ENCODE measurements around the gene SDK2.
"Not testable (repeated sequence)": the region's sequence is repeated elsewhere in the genome, so short reads cannot be mapped to it uniquely, and the experiment has no call there.

The SDK2 gene

DNA sequence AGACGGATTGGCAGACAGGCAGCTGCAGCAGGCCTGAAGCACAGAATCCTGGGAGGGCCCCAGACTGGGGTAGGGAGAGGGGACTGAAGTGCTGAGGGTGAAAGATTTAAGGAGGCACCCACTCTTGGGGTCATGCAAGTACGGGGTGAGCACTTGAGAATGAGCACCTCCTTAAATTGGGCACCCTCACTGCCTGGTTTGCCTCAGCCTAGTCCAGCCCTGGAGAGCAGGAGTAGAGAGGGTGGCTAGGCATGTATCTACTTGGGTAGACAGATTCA, 178.4 kb downstream of the SDK2 start:
- H3K9ac ChIP-seq (ENCODE audit: low read depth, low read length) = no peak overlapping the region
- no peaks in the 10 kb centered on the region for H3K27me3 ChIP-seq (ENCODE audit: insufficient read depth, low read length)
- no peaks in the 10 kb centered on the region for H3K36me3 ChIP-seq (ENCODE audit: insufficient read depth, low read depth, low read length)
- H3K9me3 ChIP-seq (ENCODE audit: insufficient read depth, low read depth, low read length) = no peaks in the 10 kb centered on the region
- no peak overlapping the region for H3K4me3 ChIP-seq (ENCODE audit: low read length)
- no peak overlapping the region for H3K27ac ChIP-seq (ENCODE audit: low read length)
- H3K4me1 ChIP-seq (ENCODE audit: insufficient read depth, low read length) = no peaks in the 10 kb centered on the region

DNA sequence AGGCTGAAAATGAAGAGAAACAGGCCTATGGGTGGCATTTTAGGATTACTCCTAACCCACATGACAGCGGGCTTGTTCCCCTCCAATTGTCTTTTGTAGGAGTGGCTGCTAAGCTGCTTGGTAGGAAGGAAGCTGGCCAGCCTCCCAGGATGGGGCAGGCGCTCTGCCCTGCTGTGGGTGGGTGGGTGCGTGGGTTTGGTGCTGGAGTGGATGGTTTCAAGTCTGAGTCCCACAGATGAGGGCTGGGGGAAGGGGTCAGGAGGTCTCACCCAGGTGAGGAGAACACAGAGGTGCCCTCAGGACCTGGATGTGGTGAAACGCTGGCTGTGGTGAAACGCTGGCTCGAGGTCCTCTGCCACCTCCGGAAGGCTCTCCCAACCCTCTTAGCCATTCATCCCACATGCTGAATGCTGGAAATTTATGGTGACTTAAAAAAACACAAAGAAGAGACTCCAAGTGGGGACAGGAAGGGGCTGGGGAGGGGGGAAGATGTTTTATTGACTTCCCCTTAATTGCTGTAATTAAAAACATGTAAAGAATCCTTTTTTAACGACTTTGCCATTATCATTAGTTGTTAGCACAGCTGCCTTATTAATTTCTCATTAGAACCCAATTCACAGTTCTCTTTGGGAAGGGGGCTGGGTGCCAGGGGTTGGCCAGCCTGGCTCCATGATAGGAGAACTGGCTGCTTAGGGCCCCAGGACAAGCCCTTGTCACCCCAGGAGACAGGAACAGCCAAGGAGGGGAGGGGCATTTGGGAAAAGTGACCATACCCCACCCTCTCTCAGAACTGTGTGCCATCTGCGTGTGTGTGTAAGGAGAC, 178.9 kb downstream of the SDK2 start:
- H3K36me3 ChIP-seq (ENCODE audit: insufficient read depth, low read depth, low read length) = no peaks in the 10 kb centered on the region
- no peaks in the 10 kb centered on the region for H3K4me1 ChIP-seq (ENCODE audit: insufficient read depth, low read length)
- H3K27ac ChIP-seq (ENCODE audit: low read length) = no peak overlapping the region
- H3K27me3 ChIP-seq (ENCODE audit: insufficient read depth, low read length) = no peaks in the 10 kb centered on the region
- no peak overlapping the region for H3K9ac ChIP-seq (ENCODE audit: low read depth, low read length)
- no peak overlapping the region for H3K4me3 ChIP-seq (ENCODE audit: low read length)
- H3K9me3 ChIP-seq (ENCODE audit: insufficient read depth, low read depth, low read length) = no peaks in the 10 kb centered on the region

DNA sequence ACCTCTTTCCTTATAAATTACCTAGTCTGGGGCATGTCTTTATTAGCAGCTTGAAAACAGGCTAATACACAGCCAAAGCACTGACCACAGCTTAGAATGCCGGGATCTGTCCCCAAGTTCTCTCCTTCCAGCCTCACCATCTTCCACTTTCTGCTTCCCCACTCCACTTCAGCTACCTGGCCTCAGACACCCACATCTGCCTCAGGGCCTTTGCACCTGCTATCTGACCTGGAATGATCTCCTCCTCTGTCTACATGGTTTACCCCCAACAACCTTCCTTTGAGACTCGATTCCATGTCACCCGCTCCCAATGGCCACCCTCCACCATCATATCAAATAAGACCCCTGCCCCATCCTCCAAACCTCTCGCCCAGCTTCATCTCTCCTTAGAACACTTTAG, 179.8 kb downstream of the SDK2 start:
- no peaks in the 10 kb centered on the region for H3K9me3 ChIP-seq (ENCODE audit: insufficient read depth, low read depth, low read length)
- no peaks in the 10 kb centered on the region for H3K27me3 ChIP-seq (ENCODE audit: insufficient read depth, low read length)
- no peak overlapping the region for H3K27ac ChIP-seq (ENCODE audit: low read length)
- no peaks in the 10 kb centered on the region for H3K36me3 ChIP-seq (ENCODE audit: insufficient read depth, low read depth, low read length)
- H3K4me3 ChIP-seq (ENCODE audit: low read length) = no peak overlapping the region
- no peaks in the 10 kb centered on the region for H3K4me1 ChIP-seq (ENCODE audit: insufficient read depth, low read length)
- no peak overlapping the region for H3K9ac ChIP-seq (ENCODE audit: low read depth, low read length)

DNA sequence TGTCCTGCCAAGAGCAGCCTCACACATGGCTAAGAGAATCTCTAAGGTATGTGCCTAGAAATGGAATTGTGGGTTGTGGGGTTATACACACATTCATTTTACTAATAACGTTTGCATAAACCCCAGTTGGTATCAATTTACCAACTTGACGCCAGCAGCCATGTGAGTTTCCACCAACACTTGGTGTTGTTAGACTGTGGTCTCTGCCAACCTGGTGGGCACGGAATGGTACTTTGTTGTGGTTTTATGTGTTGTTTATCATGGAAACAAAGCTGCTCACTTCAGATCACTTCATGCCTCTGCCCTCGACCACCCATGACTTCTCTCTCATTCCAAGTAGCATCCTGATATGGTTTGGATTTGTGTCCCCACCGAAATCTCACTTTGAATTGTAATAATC, 180.4 kb downstream of the SDK2 start:
- Histone ChIP-seq H3K4me1 (ENCODE audit: insufficient read depth, low read length) (no peaks in the 10 kb centered on the region), H3K9me3 (ENCODE audit: insufficient read depth, low read depth, low read length) (no peaks in the 10 kb centered on the region), H3K27me3 (ENCODE audit: insufficient read depth, low read length) (no peaks in the 10 kb centered on the region), H3K9ac (ENCODE audit: low read depth, low read length) (no peak overlapping the region), H3K36me3 (ENCODE audit: insufficient read depth, low read depth, low read length) (no peaks in the 10 kb centered on the region), H3K27ac (ENCODE audit: low read length) (no peak overlapping the region), H3K4me3 (ENCODE audit: low read length) (no peak overlapping the region)

DNA sequence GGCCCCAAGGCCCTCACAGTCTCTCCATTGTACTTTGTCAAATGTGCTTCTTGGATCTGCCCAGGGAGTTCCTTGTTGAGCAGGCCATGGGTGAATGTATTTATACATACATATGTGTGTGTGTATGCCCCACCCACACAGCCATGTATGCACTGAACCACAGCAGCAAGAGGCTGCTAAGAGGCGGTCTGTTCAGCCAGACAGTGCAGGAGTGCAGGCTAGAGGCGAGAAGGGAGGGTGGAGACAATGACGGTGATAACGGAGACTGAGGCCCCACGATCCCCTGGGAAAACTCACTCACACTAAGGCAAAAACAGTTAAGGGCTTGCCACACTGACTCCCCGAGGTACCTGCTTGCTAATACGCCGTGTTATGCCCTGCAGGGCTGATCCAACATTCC, 181.4 kb downstream of the SDK2 start:
- no peaks in the 10 kb centered on the region for H3K4me1 ChIP-seq (ENCODE audit: insufficient read depth, low read length)
- H3K36me3 ChIP-seq (ENCODE audit: insufficient read depth, low read depth, low read length) = no peaks in the 10 kb centered on the region
- no peak overlapping the region for H3K4me3 ChIP-seq (ENCODE audit: low read length)
- H3K27me3 ChIP-seq (ENCODE audit: insufficient read depth, low read length) = no peaks in the 10 kb centered on the region
- no peak overlapping the region for H3K27ac ChIP-seq (ENCODE audit: low read length)
- H3K9me3 ChIP-seq (ENCODE audit: insufficient read depth, low read depth, low read length) = no peaks in the 10 kb centered on the region
- H3K9ac ChIP-seq (ENCODE audit: low read depth, low read length) = no peak overlapping the region

DNA sequence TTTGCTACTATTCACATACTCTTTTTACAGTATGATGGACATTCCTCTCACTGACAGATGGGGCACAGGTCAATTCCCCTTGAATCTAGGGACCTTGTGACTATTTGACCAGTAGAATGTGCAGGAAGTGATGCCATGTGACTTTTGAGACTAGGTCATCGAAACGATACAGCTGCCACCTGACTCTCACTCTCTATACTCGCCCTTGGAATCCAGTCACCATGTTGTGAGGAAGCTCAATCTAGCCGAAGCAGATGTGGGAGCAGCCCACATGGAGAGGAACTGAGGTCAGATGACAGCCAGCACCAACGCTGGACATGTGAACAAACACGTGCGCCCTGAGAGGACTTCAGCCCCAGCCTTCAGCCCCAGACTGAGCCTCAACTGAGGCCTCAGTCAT, 184.3 kb downstream of the SDK2 start:
- Histone ChIP-seq H3K9ac (ENCODE audit: low read depth, low read length) (no peak overlapping the region), H3K27me3 (ENCODE audit: insufficient read depth, low read length) (no peaks in the 10 kb centered on the region), H3K36me3 (ENCODE audit: insufficient read depth, low read depth, low read length) (no peaks in the 10 kb centered on the region), H3K27ac (ENCODE audit: low read length) (no peak overlapping the region), H3K4me1 (ENCODE audit: insufficient read depth, low read length) (no peaks in the 10 kb centered on the region), H3K9me3 (ENCODE audit: insufficient read depth, low read depth, low read length) (no peaks in the 10 kb centered on the region), H3K4me3 (ENCODE audit: low read length) (no peak overlapping the region)

DNA sequence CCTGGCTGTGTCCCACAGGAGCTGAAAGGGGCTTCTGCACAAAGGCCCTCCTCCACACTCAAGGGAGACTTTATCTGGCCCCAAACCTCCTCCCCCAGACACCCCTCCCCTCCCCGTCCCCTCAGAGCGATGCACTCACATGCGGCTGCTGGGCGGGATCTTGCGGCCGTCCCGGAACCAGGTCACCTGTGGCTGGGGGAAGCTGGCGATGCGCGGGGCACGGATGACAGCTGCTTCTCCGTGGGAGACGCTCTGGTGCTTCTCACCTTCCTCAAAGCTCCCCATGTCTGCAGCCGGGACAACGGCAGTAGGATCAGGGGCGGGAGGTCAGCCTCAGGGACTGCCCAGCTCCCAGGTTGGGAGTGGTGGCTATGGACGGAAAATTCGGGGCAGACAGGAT, 188.5 kb downstream of the SDK2 start:
- Histone ChIP-seq H3K4me3 (ENCODE audit: low read length) (no peak overlapping the region), H3K36me3 (ENCODE audit: insufficient read depth, low read depth, low read length) (no peaks in the 10 kb centered on the region), H3K9me3 (ENCODE audit: insufficient read depth, low read depth, low read length) (no peaks in the 10 kb centered on the region; the same call in 1 of the 2 replicates), H3K27ac (ENCODE audit: low read length) (no peak overlapping the region), H3K9ac (ENCODE audit: low read depth, low read length) (no peak overlapping the region), H3K27me3 (ENCODE audit: insufficient read depth, low read length) (no peaks in the 10 kb centered on the region), H3K4me1 (ENCODE audit: insufficient read depth, low read length) (no peaks in the 10 kb centered on the region)

DNA sequence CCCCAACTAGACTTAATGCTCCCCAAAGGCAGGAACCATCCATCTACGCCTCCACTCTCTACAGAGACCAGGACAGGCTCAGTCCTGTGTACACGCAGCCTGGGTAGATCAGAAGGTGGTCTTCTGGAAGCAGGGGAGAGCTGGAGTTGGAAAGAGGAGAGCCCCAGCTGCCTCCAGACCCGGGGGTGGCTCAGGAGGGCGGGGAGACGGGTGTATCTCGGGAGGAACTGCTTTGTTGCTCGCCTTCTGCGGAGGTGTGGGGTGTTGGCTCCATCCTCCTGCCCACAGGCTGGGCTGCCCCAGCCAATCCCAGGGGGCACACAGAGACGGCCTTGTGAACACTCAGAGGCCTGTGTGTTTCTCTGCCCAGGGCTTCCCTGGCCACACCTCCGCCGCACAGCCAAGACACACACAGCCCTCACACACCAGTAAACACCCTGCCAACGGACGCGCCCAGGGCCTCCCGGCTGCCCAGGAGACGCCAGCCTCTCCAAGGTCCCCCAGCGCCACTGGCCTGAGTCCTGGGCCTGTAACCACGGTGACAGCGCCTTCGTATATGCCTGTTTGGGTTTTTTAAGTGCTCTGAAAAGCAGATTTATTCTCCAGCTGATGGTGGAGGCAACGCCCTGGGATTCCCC, 189.1 kb downstream of the SDK2 start:
- H3K4me1 ChIP-seq (ENCODE audit: insufficient read depth, low read length) = no peaks in the 10 kb centered on the region
- H3K4me3 ChIP-seq (ENCODE audit: low read length) = no peak overlapping the region
- no peak overlapping the region for H3K27ac ChIP-seq (ENCODE audit: low read length)
- no peaks in the 10 kb centered on the region; the same call in 1 of the 2 replicates for H3K9me3 ChIP-seq (ENCODE audit: insufficient read depth, low read depth, low read length)
- no peaks in the 10 kb centered on the region for H3K36me3 ChIP-seq (ENCODE audit: insufficient read depth, low read depth, low read length)
- H3K27me3 ChIP-seq (ENCODE audit: insufficient read depth, low read length) = no peaks in the 10 kb centered on the region
- no peak overlapping the region for H3K9ac ChIP-seq (ENCODE audit: low read depth, low read length)

DNA sequence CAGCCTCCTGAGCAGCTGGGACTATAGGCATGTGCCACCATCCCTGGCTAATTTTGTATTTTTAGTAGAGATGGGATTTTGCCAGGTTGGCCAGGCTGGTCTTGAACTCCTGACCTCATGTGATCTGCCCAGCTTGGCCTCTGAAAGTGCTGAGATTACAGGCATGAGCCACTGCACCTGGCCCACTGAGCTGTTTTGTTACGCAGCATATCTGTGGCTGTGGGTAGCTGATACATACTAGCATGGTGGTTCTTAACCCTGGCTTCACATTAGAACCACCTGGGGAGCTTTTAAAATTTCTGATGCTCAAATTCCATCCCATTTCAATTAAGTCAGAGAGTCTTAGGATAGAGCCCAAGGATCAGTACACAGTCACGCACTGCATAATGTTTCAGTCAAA, 190.8 kb downstream of the SDK2 start:
- not testable (repeated sequence) for H3K4me1 ChIP-seq (ENCODE audit: insufficient read depth, low read length); H3K27me3 ChIP-seq (ENCODE audit: insufficient read depth, low read length); H3K27ac ChIP-seq (ENCODE audit: low read length); H3K9me3 ChIP-seq (ENCODE audit: insufficient read depth, low read depth, low read length); H3K36me3 ChIP-seq (ENCODE audit: insufficient read depth, low read depth, low read length); H3K9ac ChIP-seq (ENCODE audit: low read depth, low read length); H3K4me3 ChIP-seq (ENCODE audit: low read length)

DNA sequence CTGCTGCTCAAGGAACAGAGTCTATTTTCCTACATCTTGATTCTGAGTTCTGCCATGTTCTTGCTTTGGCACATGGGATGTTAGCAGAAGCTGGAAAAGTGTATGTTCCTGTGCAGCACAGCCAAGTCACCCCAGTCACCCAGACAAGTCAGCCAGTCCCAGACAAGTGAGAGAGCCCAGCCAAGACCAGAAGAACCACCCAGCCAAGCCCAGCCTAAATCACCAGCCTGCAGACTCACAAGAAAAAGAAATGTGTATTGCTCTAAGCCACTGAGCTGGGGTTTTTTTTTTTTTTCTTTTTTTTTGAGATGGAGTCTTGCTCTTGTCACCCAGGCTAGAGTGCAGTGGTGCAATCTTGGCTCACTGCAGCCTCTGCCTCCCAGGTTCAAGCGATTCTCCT, 191.2 kb downstream of the SDK2 start:
- H3K9me3 ChIP-seq (ENCODE audit: insufficient read depth, low read depth, low read length) = no peaks in the 10 kb centered on the region; the same call in 1 of the 2 replicates
- no peak overlapping the region for H3K4me3 ChIP-seq (ENCODE audit: low read length)
- no peak overlapping the region for H3K9ac ChIP-seq (ENCODE audit: low read depth, low read length)
- no peaks in the 10 kb centered on the region for H3K36me3 ChIP-seq (ENCODE audit: insufficient read depth, low read depth, low read length)
- no peaks in the 10 kb centered on the region for H3K4me1 ChIP-seq (ENCODE audit: insufficient read depth, low read length)
- H3K27ac ChIP-seq (ENCODE audit: low read length) = no peak overlapping the region
- H3K27me3 ChIP-seq (ENCODE audit: insufficient read depth, low read length) = no peaks in the 10 kb centered on the region

DNA sequence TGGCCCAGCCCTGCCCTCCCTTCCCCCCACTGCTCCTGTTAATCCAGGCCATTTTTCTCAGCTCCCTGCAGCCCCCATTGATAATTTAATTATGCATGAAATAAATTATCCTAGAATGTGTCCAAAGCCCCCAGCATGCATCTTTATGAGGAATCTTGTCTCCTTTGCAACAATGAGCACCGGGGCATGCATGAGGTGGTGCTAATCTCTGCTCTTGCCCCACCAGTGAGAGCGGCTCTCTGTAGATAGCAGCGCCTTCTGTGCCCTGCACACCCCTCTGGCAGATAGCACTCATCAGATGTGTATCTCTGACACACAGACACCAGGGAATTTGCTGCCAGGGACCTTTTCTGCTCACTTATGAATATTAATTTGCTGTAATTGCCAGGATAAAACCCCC, 192.2 kb downstream of the SDK2 start:
- no peak overlapping the region for H3K4me3 ChIP-seq (ENCODE audit: low read length)
- no peaks in the 10 kb centered on the region for H3K36me3 ChIP-seq (ENCODE audit: insufficient read depth, low read depth, low read length)
- H3K4me1 ChIP-seq (ENCODE audit: insufficient read depth, low read length) = no peaks in the 10 kb centered on the region
- H3K27me3 ChIP-seq (ENCODE audit: insufficient read depth, low read length) = no peaks in the 10 kb centered on the region
- no peaks in the 10 kb centered on the region; the same call in 1 of the 2 replicates for H3K9me3 ChIP-seq (ENCODE audit: insufficient read depth, low read depth, low read length)
- H3K9ac ChIP-seq (ENCODE audit: low read depth, low read length) = no peak overlapping the region
- H3K27ac ChIP-seq (ENCODE audit: low read length) = no peak overlapping the region

DNA sequence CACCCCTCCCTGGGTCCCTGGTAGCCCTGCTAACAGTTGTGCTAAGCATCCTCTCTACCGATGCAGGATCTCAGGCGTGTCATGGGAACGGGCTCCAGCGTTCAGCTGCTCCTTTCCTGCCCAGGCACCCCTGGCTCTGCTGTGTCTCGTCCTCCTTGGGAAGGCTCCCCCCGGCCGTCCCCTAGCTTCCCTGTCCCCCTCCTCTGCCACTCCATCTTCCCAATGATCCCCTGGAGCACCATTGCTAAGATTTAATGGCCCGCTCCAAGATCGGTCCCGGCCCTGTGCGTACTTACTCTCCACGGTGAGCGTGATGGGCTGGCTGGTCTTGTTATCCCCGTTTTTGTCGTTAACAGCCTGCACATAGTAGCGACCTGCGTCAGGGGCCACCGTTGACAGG, 196.9 kb downstream of the SDK2 start:
- no peaks in the 10 kb centered on the region for H3K4me1 ChIP-seq (ENCODE audit: insufficient read depth, low read length)
- no peaks in the 10 kb centered on the region for H3K27me3 ChIP-seq (ENCODE audit: insufficient read depth, low read length)
- no peak overlapping the region for H3K27ac ChIP-seq (ENCODE audit: low read length)
- no peak overlapping the region for H3K4me3 ChIP-seq (ENCODE audit: low read length)
- H3K9ac ChIP-seq (ENCODE audit: low read depth, low read length) = no peak overlapping the region
- H3K36me3 ChIP-seq (ENCODE audit: insufficient read depth, low read depth, low read length) = no peaks in the 10 kb centered on the region
- H3K9me3 ChIP-seq (ENCODE audit: insufficient read depth, low read depth, low read length) = no peaks in the 10 kb centered on the region
